ENCODE data around the gene LRRC3C.
"Not testable (repeated sequence)": the region's sequence is repeated elsewhere in the genome, so short reads cannot be mapped to it uniquely, and the experiment has no call there.

Gene LRRC3C

GRCh38 chr17:39946551-39947330 lies 19.2 kb downstream of the LRRC3C start:
- DNase-seq (ENCODE audit: low read depth in 1 of 2, low spot score in 1 of 2) = no peak

- not testable (repeated sequence) for DNase-seq (ENCODE audit: low read depth in 1 of 2, low spot score in 1 of 2)
Observed at GRCh38 chr17:39948489-39948828, 20.9 kb downstream of the LRRC3C start.

- no peak for DNase-seq (ENCODE audit: low read depth in 1 of 2, low spot score in 1 of 2)
Observed at GRCh38 chr17:39949028-39949427, 21.5 kb downstream of the LRRC3C start.

- no peak for DNase-seq (ENCODE audit: low read depth in 1 of 2, low spot score in 1 of 2)
Observed at GRCh38 chr17:39950871-39951348, 23.4 kb downstream of the LRRC3C start.

- no peak for DNase-seq (ENCODE audit: low read depth in 1 of 2, low spot score in 1 of 2)
Observed at GRCh38 chr17:39951924-39952679, 24.6 kb downstream of the LRRC3C start.

GRCh38 chr17:39952680-39953470 lies 25.3 kb downstream of the LRRC3C start:
- peak; percentile 88 to 99 for DNase-seq (ENCODE audit: low read depth in 1 of 2, low spot score in 1 of 2)

- no peak for DNase-seq (ENCODE audit: low read depth in 1 of 2, low spot score in 1 of 2)
Observed at GRCh38 chr17:39953471-39953888, 25.9 kb downstream of the LRRC3C start.

- no peak for DNase-seq (ENCODE audit: low read depth in 1 of 2, low spot score in 1 of 2)
Observed at GRCh38 chr17:39954876-39955275, 27.3 kb downstream of the LRRC3C start.

GRCh38 chr17:39955726-39956225 lies 28.2 kb downstream of the LRRC3C start:
- DNase-seq (ENCODE audit: low read depth in 1 of 2, low spot score in 1 of 2) = no peak

- no peak for DNase-seq (ENCODE audit: low read depth in 1 of 2, low spot score in 1 of 2)
Observed at GRCh38 chr17:39960524-39961041, 33.1 kb downstream of the LRRC3C start.

GRCh38 chr17:39962642-39963220 lies 35.2 kb downstream of the LRRC3C start, which contains the start of gene GSDMA:
Gene GSDMA (plus strand): TSS chr17:39963004. CDS start chr17:39965688, 2,684 bp downstream.
- DNase-seq (ENCODE audit: low read depth in 1 of 2, low spot score in 1 of 2) = no peak

- no peak for DNase-seq (ENCODE audit: low read depth in 1 of 2, low spot score in 1 of 2)
Observed at GRCh38 chr17:39963829-39964228, 36.3 kb downstream of the LRRC3C start.

GRCh38 chr17:39965017-39965699 lies 37.6 kb downstream of the LRRC3C start:
- no peak for DNase-seq (ENCODE audit: low read depth in 1 of 2, low spot score in 1 of 2)

- no peak for DNase-seq (ENCODE audit: low read depth in 1 of 2, low spot score in 1 of 2)
Observed at GRCh38 chr17:39966771-39967170, 39.2 kb downstream of the LRRC3C start.

- DNase-seq (ENCODE audit: low read depth in 1 of 2, low spot score in 1 of 2) = no peak
Observed at GRCh38 chr17:39968761-39969160, 41.2 kb downstream of the LRRC3C start.

- no peak for DNase-seq (ENCODE audit: low read depth in 1 of 2, low spot score in 1 of 2)
Observed at GRCh38 chr17:39969375-39969774, 41.8 kb downstream of the LRRC3C start.

- DNase-seq (ENCODE audit: low read depth in 1 of 2, low spot score in 1 of 2) = no peak
Observed at GRCh38 chr17:39970157-39970692, 42.7 kb downstream of the LRRC3C start.

GRCh38 chr17:39971076-39971603 lies 43.6 kb downstream of the LRRC3C start:
- DNase-seq (ENCODE audit: low read depth in 1 of 2, low spot score in 1 of 2) = no peak

GRCh38 chr17:39972271-39972670 lies 44.7 kb downstream of the LRRC3C start:
- DNase-seq (ENCODE audit: low read depth in 1 of 2, low spot score in 1 of 2) = no peak

- DNase-seq (ENCODE audit: low read depth in 1 of 2, low spot score in 1 of 2) = no peak
Observed at GRCh38 chr17:39973496-39973895, 46.0 kb downstream of the LRRC3C start.
